Testis (tissue), 2 donors: ENCODE measurements around the gene DIAPH2.

Source experiments
- CTCF ChIP-seq, 3 experiments: fragments of 450-650 bp in 2 of 3; fragments of 200-600 bp in 1 of 3; sonication (generic) in 1 of 3; IDR thresholded peaks; one replicate each; pipeline ENCODE4 v1.5.1; 2016 to 2019; ENCODE audit warnings: antibody characterized with exemption in 3 of 3, mild to moderate bottlenecking in 2 of 3, moderate library complexity in 1 of 3
- POLR2A ChIP-seq: fragments of 450-650 bp; IDR thresholded peaks from one replicate; pipeline ENCODE4 v1.6.1; 2017; ENCODE audit warnings: antibody characterized with exemption, mild to moderate bottlenecking, moderate library complexity

DNA sequence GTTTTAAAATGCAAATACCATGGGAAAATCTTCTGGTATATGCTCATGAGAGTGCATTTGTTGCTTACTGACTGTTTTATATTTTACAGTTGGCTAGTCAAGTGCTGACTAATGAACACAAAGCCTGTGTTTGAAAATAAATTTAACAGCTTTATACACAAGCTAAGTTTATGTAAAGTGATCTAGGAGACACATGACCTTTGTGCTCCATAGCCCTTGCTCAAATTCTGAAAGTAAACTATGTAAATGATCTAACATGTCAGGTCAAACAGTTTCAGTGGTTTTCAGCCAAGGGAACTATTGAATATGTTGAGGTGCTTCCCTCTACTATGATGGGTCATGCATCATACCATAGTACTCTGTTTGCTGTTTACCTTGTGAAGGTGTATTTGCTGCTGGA lies 36.7 kb downstream of the DIAPH2 start:
- TF ChIP-seq CTCF (IDR thresholded peaks at IDR 0.05) (no peak), POLR2A (no peak)
